Stimulated activated CD8-positive, alpha-beta memory T cell treated with anti-CD3 and anti-CD28 coated beads, Interleukin-2, amount 100 ng/mL, for 48 hours (primary cell): Measurements from ENCODE around the gene CRABP1.
"Not testable (repeated sequence)": the region's sequence is repeated elsewhere in the genome, so short reads cannot be mapped to it uniquely, and the experiment has no call there.

Source experiments
- DNase-seq, 2 donors: peaks; one replicate each; pipeline ENCODE4 v3.0.0-alpha.2; 2020; ENCODE audit warnings: low read depth in 2 of 2

CRABP1 gene

GRCh38 chr15:78374436-78375393, 34.6 kb downstream of the CRABP1 start:
- no peak for DNase-seq

DNA sequence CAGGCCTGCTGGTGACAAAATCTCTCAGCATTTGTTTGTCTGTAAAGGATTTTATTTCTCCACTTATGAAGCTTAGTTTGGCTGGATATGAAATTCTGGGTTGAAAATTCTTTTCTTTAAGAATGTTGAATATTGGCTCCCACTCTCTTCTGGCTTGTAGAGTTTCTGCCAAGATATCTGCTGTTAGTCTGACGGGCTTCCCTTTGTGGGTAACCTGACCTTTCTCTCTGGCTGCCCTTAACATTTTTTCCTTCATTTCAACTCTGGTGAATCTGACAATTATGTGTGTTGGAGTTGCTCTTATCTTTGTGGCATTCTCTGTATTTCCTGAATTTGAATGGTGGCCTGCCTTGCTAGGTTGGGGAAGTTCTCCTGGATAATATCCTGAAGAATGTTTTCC, 40.0 kb downstream of the CRABP1 start:
- DNase-seq = not testable (repeated sequence)

DNA sequence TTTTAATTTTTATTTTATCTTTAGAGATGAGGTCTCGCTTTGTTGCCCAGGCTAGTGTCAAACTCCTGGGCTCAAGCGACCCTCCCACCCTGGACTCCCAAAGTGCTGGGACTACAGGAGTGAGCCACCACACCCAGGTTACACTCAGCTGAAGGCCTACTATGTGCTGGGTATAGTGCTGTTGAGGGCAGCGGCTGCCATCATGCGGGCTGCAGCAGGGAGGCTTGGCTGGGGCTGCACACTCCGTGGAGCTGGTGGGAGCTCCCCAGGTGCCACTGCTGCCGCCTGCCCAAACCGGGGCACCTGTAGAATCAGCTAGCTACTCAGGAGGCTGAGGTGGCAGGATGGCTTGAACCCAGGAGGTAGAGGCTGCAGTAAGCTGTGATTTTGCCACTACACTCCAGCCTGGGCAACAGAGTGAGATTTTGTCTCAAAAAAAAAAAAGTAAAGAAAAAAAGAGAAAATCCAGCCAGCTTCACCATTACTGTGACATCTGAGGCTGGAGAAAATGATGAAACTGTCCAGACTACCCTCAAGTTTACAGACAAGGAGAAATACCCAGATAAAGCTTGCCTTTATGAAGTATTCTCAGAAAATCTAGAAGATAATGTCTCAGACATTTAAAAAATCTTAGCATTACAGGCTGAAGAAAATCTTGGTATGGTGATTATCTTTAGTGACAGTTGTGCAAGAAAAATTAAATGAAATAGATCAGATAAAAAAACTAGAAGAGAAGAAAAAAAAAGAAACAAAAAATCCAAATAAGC, 42.1 kb downstream of the CRABP1 start:
- no peak for DNase-seq

GRCh38 chr15:78384651-78385050, 44.5 kb downstream of the CRABP1 start:
- no peak for DNase-seq

DNA sequence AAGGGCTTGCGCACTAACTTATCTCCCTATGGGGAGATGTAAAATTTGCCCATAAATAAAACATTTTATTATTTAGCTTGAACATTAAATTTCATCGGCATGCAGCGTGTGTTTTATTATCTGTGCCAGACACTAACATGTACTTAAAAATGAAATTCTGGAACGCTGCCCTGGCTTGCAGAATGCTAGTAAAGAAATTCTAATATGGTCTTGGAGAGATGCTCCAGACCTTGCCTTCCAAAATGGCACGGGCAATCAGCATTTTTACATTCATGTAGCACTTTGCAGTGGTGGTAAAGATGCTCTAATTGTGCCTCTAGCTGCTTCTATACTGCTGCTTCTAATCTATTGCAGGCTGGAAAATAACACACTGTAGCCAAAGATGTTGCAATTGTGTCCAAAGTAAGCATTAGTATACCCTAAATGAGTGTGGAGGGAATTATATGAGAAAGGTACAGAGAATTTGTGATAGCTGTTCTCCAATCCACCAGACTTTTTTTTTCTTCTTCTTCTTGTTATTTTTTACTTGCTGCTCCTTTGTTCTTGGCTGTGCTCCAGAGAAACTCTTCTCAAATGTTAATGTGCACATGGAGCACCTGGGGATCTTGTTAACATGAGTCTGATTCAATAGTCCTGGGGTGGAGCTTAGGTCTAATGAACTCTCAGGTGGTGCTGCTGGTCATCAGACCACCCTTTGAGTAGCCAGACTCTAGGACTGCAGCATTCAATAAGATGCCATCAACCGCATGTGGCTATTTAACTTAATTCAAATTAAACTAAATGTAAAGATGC, 47.3 kb downstream of the CRABP1 start:
- DNase-seq = no peak

DNA sequence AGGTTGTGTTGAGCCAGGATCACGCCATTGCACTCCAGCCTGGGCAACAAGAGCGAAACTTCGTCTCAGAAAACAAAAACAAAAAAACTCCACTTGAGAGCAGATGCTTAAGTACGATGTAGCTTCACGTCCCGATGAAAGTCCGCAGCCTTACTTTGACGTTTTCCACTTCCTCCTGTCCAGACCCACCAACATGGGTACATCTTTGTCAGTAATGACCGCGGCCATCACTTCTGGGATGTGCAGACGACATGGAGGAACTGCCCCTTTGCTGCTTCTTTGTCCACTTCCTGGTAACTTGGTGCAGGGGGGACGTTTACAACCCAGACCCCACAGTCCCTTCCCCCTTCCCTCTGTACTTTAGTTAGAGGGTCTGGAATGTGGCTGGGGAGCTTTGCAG, 48.7 kb downstream of the CRABP1 start:
- no peak for DNase-seq

GRCh38 chr15:78389322-78389721, 49.2 kb downstream of the CRABP1 start:
- DNase-seq = no peak

DNA sequence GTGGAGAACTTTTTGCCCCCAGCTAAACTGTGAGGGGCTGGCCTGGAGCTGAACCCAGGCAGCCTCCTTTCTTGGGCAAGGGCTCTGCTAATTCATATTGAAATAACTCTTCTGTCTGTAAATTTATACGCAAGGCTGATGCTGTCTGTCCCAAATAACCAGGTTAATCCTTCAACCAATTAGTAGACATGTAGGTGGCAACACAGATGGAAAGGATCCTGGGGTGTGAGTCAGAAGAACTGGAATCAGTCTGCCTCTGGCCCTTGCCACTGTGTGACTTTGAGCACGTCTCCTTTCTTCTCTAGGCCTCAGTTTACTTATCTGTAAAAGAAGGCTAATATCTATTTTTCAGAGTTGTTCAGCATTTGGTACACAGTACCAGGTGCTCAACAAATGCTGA, 49.6 kb downstream of the CRABP1 start:
- no peak for DNase-seq

- DNase-seq = no peak
These were observed 50.1 kb downstream of the CRABP1 start for GRCh38 chr15:78390242-78390641.

GRCh38 chr15:78390826-78391225, 50.7 kb downstream of the CRABP1 start:
- DNase-seq = no peak

DNA sequence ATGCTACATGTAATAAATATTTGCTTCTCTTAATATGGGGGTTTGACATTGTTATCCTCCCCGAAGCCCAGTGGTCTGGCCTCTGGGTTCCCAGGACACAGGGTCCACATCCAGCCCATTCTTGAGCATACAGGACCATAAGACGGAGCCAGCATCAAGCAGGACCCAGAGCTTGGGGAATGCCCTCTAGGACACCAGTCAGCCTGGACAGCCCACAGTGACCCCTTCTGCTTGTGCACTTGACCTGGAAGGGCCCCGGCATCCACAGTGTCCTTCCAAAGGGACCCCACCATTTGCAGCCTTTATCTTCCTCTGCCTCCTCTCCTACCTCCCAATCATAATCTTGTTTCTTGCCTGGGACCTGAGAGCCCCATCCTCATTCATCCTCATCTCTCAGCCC, 51.6 kb downstream of the CRABP1 start:
- DNase-seq = no peak

GRCh38 chr15:78392430-78392829, 52.3 kb downstream of the CRABP1 start:
- no peak for DNase-seq

DNA sequence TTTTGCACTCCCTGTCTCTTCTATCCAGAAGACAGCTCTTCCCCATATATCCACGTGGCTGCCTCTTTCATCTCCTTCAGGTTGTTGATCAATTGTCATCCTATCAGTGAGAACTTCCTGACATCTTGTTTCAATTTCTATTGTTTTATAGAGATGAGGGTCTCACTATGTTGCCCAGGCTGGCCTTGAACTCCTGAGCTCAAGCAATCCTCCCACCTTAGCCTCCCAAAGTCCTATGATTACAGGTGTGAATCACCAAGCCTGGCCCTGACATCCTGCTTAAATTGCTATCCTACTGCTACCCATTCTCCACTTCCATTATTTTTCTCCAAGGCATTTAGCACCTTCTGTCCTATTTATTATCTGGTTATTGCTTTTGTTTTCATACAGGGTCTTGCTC, 53.0 kb downstream of the CRABP1 start:
- no peak for DNase-seq

DNA sequence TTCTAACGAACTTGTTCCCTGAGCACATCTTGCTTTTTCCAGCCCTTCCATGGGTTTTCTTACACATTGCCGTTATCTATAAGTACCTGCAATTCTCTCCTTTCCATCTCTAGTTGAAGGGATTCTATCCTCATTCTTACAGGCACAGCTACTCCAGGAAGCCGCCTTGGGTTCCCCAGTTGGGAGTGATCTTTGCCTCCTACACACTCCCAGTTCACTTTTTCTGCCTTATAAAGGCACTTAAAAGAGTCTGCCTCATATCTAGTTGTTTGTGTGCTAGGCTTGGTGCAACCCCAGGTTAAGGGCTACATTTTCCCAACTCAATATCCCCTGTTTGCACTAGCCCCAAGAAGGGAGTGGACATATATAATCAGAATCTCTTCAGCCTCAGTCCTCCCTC, 53.9 kb downstream of the CRABP1 start:
- no peak for DNase-seq

DNA sequence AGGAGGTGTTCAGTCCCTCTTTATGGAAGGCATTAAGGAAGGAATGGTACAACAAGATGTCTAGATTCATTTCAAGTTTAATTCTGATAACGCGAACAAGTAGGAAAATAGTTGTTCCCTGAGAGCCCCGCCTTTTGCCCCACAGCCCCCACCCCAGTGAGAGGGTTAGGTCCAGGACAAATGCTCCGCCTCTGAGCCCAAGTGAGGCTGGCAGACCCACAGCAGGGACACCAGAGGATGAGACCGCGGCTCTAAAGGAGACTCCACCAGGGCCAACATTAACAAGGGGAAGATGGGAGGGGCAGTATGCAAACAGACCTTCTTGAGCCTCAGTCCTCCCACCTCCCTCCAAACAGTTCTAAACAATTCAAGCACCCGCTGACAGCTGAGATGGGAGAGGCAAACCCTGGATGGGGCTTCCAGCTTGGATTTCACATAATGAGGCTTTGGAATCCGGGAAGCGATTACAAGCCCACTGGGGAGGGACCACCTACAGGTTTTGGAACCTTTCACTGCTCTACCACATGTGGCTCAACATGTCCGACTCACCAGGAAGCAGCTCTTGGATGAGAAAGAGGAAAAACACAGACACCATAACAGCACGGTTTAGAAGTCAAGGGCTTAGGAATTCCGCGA, 54.9 kb downstream of the CRABP1 start:
- DNase-seq = no peak

DNA sequence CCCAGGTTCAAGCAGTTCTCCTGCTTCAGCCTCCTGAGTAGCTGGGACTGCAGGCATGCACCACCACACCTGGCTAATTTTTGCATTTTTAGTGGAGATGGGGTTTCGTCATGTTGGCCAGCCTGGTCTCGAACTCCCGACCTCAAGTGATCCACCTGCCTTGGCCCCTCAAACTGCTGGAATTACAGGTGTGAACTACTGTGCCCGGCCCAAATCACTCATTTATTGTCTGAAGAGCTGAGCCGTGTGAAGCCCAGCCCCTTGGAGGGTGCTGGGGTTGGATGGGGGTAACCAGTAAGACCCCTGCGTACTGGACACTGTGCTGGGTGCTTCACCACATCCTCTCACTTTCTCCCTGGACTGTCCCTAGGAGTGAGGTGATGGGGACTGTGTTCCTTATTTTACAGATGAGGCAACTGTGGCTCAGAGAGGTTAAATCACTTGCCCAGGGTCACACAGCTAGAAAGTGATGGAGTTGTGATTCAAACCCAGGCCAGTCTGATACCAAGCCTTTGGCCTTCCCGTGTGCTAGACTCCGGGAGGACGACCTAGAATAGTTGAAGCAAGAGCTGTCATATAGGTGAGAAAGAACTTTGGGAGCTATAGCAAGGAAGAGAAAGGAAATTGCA, 56.1 kb downstream of the CRABP1 start:
- DNase-seq = no peak

GRCh38 chr15:78396976-78397375, 56.8 kb downstream of the CRABP1 start:
- no peak for DNase-seq

DNA sequence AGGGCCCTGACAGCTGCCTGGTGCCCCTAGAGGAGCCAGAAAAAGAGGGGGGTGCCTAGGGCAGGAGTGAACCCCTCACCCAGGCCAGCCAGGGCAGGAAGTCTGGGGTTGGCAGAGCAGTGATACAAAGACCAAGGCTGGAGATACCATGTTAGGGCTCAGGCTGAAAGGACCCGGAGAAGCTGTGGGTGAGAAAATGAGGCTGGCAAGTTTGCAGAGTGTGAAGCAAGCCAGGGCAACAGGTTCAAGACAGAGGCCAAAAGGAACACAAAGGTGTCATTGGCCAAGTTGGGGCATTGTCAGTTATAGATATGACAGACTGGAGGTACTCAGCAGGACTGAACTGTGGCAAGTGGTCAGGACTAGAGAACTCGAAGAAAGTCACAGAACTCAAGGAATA, 57.2 kb downstream of the CRABP1 start:
- DNase-seq = no peak
